IPS-18a (cell line): ENCODE measurements around the gene PRUNE2.

Source experiments
- H3K27ac ChIP-seq: one replicate; pipeline ENCODE4 v1.5.1; 2013; ENCODE audit warnings: low read length
- H3K27me3 ChIP-seq: one replicate; pipeline ENCODE4 v1.6.1; 2013; ENCODE audit warnings: mild to moderate bottlenecking, low read length; ENCODE audit not compliant: control insufficient read depth, insufficient read depth
- H3K36me3 ChIP-seq: one replicate; pipeline ENCODE4 v1.6.1; 2013; ENCODE audit warnings: low read depth, low read length; ENCODE audit not compliant: control insufficient read depth
- H3K4me1 ChIP-seq: one replicate; pipeline ENCODE4 v1.6.1; 2013; ENCODE audit warnings: low read depth, low read length; ENCODE audit not compliant: control insufficient read depth
- H3K4me3 ChIP-seq: one replicate; pipeline ENCODE4 v1.5.1; 2013; ENCODE audit warnings: low read length
- H3K9ac ChIP-seq: one replicate; pipeline ENCODE4 v1.6.1; 2013; ENCODE audit warnings: mild to moderate bottlenecking, low read length, moderate library complexity
- H3K9me3 ChIP-seq: one replicate; pipeline ENCODE4 v1.6.1; 2013; ENCODE audit warnings: low read depth, low read length; ENCODE audit not compliant: control insufficient read depth

The PRUNE2 gene

GRCh38 chr9:76585487-76586389, 320.2 kb downstream of the PRUNE2 start:
- H3K9ac ChIP-seq, result no peak overlapping the region
- H3K4me3 ChIP-seq, result no peak overlapping the region
- no peaks in the 10 kb centered on the region for H3K9me3 ChIP-seq
- H3K27me3 ChIP-seq, result no peaks in the 10 kb centered on the region
- H3K27ac ChIP-seq, result no peak overlapping the region
- H3K4me1 ChIP-seq, result no peaks in the 10 kb centered on the region
- H3K36me3 ChIP-seq, result no peaks in the 10 kb centered on the region

- Histone ChIP-seq H3K4me3 (no peak overlapping the region), H3K36me3 (no peaks in the 10 kb centered on the region), H3K27ac (no peak overlapping the region), H3K9ac (no peak overlapping the region), H3K27me3 (no peaks in the 10 kb centered on the region), H3K4me1 (peaks cover 6% of the 10 kb centered on the region), H3K9me3 (no peaks in the 10 kb centered on the region)
Observed at GRCh38 chr9:76583256-76583655, 322.7 kb downstream of the PRUNE2 start.

- Histone ChIP-seq H3K9ac (no peak overlapping the region), H3K27ac (no peak overlapping the region), H3K4me3 (no peak overlapping the region), H3K4me1 (peaks cover 6% of the 10 kb centered on the region), H3K36me3 (no peaks in the 10 kb centered on the region), H3K9me3 (no peaks in the 10 kb centered on the region), H3K27me3 (no peaks in the 10 kb centered on the region)
Observed at GRCh38 chr9:76581731-76582130, 324.2 kb downstream of the PRUNE2 start.

GRCh38 chr9:76580820-76581219, 325.1 kb downstream of the PRUNE2 start:
- Histone ChIP-seq H3K9ac (no peak overlapping the region), H3K36me3 (no peaks in the 10 kb centered on the region), H3K4me1 (peaks cover 6% of the 10 kb centered on the region), H3K27ac (no peak overlapping the region), H3K27me3 (no peaks in the 10 kb centered on the region), H3K4me3 (no peak overlapping the region), H3K9me3 (no peaks in the 10 kb centered on the region)

GRCh38 chr9:76580188-76580587, 325.7 kb downstream of the PRUNE2 start:
- H3K36me3 ChIP-seq, result no peaks in the 10 kb centered on the region
- no peak overlapping the region for H3K27ac ChIP-seq
- H3K9ac ChIP-seq, result no peak overlapping the region
- no peak overlapping the region for H3K4me3 ChIP-seq
- H3K9me3 ChIP-seq, result no peaks in the 10 kb centered on the region
- peaks cover 6% of the 10 kb centered on the region for H3K4me1 ChIP-seq
- H3K27me3 ChIP-seq, result no peaks in the 10 kb centered on the region

- Histone ChIP-seq H3K4me1 (peaks cover 10% of the 10 kb centered on the region), H3K27ac (no peak overlapping the region)
Observed at GRCh38 chr9:76576344-76576743, 329.6 kb downstream of the PRUNE2 start.

GRCh38 chr9:76575761-76576160, 330.2 kb downstream of the PRUNE2 start:
- peaks cover 18% of the 10 kb centered on the region for H3K27me3 ChIP-seq
- no peak overlapping the region for H3K27ac ChIP-seq
- H3K36me3 ChIP-seq, result no peaks in the 10 kb centered on the region
- no peak overlapping the region for H3K9ac ChIP-seq
- no peaks in the 10 kb centered on the region for H3K9me3 ChIP-seq
- H3K4me1 ChIP-seq, result peaks cover 10% of the 10 kb centered on the region
- H3K4me3 ChIP-seq, result no peak overlapping the region

More at GRCh38 chr9:76576344-76576743, 329.6 kb downstream of the PRUNE2 start:
- Histone ChIP-seq H3K4me3 (no peak overlapping the region), H3K27me3 (peaks cover 12% of the 10 kb centered on the region), H3K36me3 (no peaks in the 10 kb centered on the region), H3K9me3 (no peaks in the 10 kb centered on the region), H3K9ac (no peak overlapping the region)

GRCh38 chr9:76573905-76574760, 331.8 kb downstream of the PRUNE2 start:
- Histone ChIP-seq H3K9ac (no peak overlapping the region), H3K27me3 (peaks cover 22% of the 10 kb centered on the region)

GRCh38 chr9:76573408-76573807, 332.5 kb downstream of the PRUNE2 start:
- Histone ChIP-seq H3K9ac (no peak overlapping the region), H3K4me3 (no peak overlapping the region), H3K27me3 (peaks cover 22% of the 10 kb centered on the region), H3K36me3 (no peaks in the 10 kb centered on the region), H3K9me3 (no peaks in the 10 kb centered on the region), H3K4me1 (peaks cover 4% of the 10 kb centered on the region), H3K27ac (no peak overlapping the region)

More at GRCh38 chr9:76573905-76574760, 331.8 kb downstream of the PRUNE2 start:
- Histone ChIP-seq H3K4me1 (peaks cover 4% of the 10 kb centered on the region), H3K36me3 (no peaks in the 10 kb centered on the region), H3K4me3 (no peak overlapping the region), H3K9me3 (no peaks in the 10 kb centered on the region), H3K27ac (no peak overlapping the region)

- H3K27me3 ChIP-seq, result peaks cover 22% of the 10 kb centered on the region
- H3K4me1 ChIP-seq, result peaks cover 4% of the 10 kb centered on the region
- H3K9ac ChIP-seq, result no peak overlapping the region
- no peak overlapping the region for H3K27ac ChIP-seq
- H3K36me3 ChIP-seq, result no peaks in the 10 kb centered on the region
- no peaks in the 10 kb centered on the region for H3K9me3 ChIP-seq
- no peak overlapping the region for H3K4me3 ChIP-seq
Observed at GRCh38 chr9:76572151-76572550, 333.8 kb downstream of the PRUNE2 start.

GRCh38 chr9:76571743-76572146, 334.2 kb downstream of the PRUNE2 start:
- H3K36me3 ChIP-seq, result no peaks in the 10 kb centered on the region
- H3K9ac ChIP-seq, result no peak overlapping the region
- no peaks in the 10 kb centered on the region for H3K9me3 ChIP-seq
- H3K27ac ChIP-seq, result no peak overlapping the region
- peak overlapping the region; percentile 47 for H3K4me3 ChIP-seq
- H3K4me1 ChIP-seq, result peaks cover 4% of the 10 kb centered on the region
- H3K27me3 ChIP-seq, result peaks cover 22% of the 10 kb centered on the region
